GM18870 (cell line): ENCODE data around the gene ABCA3.

Experiments used
- ATAC-seq: cut with Tn5 transposase; IDR thresholded peaks from one replicate; pipeline ENCODE4 v1.9.1; 2021; ENCODE audit warnings: moderate library complexity; ENCODE audit not compliant: unreplicated experiment

Gene ABCA3

DNA sequence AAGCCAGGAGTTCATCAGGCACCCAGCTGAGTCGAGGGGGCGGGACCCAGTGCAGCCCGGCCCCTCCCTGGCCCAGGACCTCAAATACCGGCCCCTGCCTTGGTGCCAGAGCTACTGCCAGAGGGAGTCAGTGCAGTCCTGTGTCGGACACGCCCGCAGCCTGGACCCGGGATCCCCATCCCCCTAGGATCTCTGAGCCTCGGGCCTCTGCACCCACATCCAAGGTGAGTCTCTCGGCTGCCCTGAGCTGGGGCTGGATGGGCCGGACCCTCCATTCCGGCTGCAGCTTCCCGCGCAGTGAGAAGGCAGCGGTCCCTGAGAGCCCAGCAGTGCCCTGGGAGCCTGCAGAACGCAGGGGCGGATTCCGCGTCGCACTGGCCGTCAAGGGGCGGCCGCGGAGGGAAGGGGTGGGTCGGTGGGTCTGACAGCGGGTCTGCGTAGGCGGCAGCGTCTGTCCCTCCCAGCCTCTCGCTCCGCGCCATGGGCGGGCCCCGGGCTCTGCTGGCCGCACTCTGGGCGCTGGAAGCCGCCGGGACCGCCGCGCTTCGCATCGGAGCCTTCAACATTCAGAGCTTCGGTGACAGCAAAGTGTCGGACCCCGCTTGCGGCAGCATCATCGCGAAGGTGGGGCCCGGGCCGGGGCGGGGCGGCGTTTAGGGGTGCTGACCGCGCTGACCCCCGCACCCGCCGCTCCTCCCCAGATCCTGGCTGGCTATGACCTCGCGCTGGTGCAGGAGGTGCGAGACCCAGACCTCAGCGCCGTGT is 104.0 kb downstream of the ABCA3 start, which contains the start of gene DNASE1L2:
Gene DNASE1L2 (plus strand): TSS at position 108 of the 765 bp plus-strand sequence. CDS start 373 bp downstream, at position 481.
- no peak for ATAC-seq

DNA sequence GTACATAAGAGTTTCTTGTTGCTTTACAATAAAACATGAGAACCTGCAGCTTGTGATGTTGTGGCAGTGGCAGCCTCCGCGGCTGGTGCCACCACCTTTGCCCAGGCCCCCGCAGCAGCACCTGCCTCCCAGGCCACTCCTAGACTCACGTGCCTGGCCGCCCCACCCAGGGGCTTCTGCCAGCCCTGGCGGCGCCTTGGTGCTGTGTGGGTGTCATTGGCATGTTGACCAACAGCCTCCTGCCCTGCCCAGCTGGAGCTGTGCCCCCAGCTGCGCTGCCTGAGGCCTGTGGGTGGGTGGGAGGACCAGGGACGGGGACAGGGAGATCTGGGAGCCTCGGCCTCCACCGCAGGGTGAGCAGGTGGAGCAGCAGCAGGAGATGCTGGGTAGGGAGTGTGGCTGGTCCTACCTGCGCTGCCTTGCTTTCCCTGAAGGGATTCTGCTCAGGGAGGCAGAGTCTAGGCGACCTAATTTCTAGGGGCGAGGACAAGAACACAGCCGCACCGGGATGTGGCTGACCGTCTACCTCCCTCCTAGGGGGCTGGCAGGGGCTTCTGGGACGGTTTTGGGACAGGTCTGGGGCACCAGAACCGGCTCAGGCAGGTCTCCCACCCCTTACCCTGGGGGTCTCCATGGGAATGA is 104.7 kb downstream of the ABCA3 start:
- no peak for ATAC-seq

DNA sequence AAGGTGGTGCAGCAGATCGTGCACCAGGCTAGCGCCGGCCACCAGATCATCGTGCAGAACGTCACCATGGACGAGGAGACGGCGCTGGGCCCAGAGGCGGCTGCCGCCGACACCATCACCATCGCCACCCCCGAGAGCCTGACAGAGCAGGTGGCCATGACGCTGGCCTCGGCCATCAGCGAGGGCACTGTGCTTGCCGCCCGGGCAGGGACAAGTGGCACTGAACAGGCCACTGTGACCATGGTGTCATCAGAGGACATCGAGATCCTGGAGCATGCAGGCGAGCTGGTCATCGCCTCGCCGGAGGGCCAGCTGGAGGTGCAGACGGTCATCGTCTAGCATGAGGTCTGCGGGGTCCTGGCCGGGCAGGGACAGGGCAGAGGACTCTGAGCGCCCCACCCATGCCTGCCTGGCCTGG is 105.3 kb downstream of the ABCA3 start:
- no peak for ATAC-seq

DNA sequence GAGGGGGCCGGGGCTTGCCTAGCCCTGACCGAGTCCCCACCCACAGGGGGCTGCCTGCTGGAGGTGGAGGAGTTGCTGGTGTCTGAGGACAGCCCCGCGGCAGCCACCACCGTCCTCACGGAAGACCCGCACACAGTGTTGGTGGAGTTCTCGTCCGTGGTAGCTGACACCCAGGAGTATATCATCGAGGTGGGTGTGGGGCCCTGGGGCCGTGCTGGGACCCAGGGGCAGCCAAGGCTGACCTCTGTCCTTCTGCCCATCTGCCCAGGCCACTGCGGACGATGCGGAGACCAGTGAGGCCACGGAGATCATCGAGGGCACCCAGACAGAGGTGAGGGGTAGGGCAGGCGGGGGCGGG is 105.7 kb downstream of the ABCA3 start:
- ATAC-seq: no peak

DNA sequence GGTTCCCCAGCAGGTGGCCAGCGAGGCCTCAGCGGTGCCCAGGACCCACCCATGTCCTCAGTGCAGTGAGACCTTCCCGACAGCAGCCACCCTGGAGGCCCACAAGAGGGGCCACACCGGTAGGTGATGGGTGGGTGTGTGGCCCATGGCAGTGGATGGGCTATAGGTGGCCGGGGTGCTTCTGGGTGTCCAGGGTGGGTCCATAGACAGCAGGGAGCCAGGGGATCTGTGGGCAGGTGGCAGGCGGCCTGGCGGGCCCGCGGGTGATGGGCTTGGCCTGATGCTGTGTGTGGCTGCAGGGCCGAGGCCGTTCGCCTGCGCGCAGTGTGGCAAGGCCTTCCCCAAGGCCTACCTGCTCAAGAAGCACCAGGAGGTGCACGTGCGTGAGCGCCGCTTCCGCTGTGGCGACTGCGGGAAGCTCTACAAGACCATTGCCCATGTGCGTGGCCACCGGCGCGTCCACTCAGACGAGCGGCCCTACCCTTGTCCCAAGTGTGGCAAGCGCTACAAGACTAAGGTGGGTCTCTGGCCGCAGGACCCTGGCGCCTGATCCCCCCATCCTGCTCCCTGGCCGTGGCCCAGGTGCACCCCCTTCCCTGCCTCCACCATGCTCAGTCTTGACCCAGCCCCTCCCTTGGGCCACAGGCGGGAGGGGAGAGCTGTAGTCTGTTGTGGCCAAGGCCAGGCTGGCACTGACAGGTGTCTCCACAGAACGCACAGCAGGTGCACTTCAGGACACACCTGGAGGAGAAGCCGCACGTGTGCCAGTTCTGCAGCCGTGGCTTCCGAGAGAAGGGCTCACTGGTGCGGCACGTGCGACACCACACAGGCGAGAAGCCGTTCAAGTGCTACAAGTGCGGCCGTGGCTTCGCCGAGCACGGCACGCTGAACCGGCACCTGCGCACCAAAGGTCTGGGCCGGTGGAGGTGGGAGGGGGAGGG is 106.4 kb downstream of the ABCA3 start:
- ATAC-seq: no peak

DNA sequence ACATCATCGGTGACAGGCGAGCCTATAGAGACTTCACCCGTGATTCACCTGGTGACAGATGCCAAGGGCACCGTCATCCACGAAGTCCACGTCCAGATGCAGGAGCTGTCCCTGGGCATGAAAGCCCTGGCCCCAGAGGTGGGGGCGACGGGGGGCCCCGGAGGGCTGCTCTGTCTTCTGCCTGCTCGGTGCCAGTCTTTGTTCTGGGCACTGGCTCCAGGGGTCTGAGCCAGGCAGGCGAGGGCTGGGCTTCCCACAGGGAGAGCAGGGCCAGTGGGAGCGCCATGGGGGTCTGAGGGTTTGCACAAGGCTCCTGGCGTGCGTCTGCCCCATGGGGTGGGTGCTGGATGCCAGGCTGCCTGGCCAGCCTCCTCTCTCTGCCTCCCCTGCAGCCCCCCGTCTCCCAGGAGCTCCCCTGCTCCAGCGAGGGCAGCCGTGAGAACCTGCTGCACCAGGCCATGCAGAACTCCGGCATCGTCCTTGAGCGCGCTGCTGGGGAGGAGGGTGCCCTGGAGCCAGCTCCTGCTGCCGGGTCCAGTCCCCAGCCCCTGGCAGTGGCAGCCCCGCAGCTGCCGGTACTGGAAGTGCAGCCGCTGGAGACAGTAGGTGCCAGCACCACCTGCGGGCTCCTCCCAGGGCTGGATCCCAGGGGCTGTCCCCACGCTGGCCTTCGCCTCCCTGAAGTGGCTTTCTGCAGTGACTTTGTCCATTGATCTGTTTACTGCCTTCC is 107.3 kb downstream of the ABCA3 start:
- no peak for ATAC-seq

DNA sequence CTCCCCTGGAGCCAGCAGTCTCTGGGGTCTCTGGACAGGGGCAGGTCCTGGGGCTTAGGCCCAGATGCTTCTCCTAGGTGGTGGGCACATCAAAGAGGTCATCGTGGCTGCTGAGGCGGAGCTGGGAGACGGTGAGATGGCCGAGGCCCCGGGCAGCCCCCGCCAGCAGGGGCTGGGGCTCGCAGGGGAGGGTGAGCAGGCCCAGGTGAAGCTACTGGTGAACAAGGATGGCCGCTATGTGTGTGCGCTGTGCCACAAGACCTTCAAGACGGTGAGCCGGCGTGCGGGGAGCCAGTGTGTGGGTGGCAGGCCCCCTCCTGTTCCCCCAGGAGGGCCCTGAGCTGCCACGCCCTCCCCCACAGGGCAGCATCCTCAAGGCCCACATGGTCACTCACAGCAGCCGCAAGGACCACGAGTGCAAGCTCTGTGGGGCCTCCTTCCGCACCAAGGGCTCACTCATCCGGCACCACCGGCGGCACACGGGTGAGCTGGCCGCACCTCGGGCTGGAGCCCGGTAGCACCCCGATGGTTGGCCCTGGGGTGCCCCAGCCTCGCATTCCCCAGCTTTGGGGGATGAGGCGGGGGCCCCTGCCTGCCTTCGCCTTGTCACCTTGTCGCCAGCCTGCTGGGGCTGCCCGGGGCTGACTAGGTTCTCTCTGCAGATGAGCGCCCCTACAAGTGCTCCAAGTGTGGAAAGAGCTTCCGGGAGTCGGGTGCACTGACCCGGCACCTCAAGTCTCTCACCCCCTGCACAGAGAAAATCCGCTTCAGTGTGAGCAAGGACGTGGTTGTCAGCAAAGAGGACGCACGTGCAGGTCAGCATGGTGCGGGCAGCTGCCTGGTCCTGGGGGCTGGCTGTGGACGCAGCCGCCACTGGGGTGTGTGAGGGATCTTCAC is 108.2 kb downstream of the ABCA3 start:
- no peak for ATAC-seq

DNA sequence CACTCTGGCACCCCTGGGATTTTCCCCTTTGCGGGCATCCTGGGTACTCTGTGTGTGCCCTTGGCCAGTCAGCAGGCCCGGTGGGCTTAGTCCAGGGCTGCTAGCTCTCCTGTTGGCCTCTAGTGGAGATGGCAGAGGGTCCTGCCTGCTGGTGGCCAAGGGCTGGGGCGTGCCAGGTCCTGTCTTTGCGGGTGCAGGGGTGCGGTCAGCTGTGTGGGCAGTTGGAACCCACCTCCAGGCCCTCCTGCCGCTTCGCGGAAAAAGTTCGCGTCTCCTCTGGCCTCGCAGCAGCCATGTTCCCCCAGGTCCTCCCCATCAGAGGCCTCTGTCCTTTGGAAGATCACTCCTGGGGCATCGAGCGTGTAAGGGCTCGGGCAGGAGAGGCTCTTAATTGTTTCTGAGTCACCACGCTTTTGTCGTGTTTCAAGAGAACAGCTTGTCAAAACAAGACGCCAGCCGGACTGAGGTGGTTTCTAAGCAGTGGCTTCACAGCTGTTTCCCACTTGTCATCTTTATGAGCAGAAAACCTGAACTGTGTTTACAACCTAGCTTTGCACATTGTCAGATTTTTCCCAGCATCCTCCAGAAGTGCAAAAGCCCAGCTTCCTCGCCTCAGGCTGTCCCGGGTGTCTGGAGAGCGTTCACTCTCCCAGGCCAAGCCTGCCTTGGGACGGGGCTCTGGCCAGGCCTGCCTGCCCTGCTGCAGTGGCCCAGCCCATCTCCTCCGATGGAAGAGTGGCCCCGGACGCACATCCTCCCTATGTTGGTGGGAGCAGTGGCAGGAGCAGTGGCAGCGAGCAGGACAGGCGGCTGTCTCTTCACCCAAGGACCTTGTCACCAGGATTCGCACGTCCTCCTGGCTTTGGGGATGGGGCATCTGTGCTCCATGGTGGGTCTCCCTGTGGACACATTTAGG is 109.3 kb downstream of the ABCA3 start:
- ATAC-seq: no peak

DNA sequence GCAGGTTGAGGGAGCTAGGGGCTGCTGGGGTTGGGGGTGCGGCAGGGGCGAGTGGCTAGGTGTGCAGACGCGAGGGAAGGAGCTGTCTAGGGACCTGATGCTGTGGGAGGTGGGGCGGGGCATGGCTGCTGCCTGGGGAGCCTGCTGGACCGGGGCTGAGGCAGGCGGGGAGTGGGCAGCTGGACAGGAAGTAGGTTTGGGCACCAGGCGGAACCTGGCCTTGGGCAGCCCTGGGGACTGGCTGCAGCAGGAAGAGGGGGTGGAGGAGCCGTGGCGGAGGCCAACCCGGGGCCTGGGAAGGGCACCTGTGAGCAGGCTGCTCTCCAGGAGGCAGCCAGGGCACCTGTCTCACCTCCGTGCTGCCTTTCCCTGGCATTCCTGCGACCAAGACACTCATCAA is 110.2 kb downstream of the ABCA3 start:
- no peak for ATAC-seq

DNA sequence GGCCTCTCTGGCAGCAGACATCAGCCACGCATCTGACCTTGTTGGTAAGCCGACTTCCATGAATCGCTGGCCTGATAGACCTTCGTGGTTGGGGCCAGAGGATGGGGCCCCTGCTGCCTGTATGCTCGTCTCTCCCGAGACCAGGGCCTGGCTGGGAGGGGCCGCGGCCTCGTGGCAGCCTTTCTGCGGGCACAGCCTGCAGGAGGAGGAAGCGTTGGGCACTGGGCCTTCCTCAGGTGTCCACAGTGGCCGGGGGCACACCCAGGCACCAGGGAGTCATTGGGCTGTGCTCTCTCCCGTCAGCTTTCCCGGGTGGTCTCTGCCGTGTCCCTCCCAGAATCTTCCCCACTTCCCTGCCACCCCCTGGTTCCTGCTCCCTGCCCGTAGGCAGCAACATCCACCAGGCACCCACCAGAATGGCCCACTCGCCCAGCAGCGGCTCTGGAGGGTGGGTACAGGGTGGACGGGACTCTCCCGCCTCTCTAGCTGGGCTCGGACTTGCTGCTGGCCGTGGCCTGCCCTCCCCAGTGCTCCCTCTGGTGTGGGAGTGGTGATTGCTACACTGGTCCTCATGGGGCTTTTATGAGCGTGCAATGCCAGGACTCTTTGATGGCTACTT is 110.8 kb downstream of the ABCA3 start:
- no peak for ATAC-seq

DNA sequence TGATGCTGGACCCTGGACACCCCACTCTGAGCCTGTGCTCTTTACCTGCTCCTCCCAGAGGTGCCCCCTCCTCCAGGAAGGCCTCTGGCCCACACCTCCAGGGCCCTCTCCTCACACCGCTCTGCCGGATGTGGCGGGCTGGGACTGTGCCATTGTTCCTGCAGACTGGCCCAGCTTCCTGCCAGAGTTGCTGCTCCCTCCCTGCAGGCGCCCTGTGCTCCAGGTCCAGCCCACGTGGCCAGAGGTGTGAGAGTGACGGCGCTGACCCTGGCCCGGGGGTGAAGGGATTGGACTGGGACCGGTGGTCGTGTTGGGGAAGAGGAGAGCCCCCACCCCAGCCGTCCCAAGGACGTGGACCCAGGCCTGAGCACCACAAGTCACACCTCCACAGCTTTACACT is 111.4 kb downstream of the ABCA3 start:
- ATAC-seq: no peak

DNA sequence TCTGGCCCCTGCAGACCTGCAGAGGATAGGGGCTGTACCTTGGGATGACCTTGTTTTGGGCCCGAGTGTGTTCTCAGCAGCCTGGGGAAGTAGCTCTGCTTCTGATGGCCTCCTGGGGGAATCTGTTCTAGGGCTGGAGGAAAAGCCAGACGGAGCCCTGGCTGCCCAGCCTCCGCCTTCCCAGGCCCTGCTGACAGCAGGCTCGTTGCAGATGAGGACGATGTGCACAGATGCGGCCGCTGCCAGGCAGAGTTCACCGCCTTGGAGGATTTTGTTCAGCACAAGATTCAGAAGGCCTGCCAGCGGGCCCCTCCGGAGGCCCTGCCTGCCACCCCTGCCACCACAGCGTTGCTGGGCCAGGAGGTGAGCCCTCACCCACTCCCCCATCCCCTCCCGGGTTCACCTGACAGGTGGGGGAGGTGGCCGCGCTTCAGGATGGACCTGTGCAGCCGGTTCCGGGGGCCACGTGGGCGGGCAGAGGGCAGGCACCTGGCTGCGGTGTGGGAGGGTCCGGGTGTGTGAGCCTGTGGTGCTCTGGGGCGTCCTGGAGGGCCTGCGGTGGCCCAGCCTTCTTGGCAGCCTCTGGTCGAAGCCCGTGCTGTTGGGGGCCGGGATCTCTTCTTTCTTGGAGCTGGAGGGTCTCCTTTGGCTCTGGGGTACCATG is 112.2 kb downstream of the ABCA3 start:
- ATAC-seq: no peak

DNA sequence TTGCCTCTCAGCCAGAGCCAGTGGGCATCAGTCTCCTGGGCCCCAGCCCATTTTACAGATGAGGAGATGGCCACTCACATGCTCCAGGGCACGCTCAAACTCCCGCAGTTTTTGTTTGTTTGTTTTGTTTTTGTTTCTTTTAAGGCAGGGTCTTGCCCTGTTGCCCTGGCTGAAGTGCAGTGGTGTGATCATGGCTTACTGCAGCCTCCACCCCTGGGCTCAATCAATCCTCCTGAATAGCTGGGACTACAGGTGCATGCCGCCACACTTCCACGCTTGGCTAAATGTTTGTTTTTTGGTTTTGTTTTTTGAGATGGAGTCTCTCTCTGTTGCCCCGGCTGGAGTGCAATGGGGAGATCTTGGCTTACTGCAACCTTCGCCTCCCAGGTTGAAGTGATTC is 113.6 kb downstream of the ABCA3 start:
- ATAC-seq: no peak

DNA sequence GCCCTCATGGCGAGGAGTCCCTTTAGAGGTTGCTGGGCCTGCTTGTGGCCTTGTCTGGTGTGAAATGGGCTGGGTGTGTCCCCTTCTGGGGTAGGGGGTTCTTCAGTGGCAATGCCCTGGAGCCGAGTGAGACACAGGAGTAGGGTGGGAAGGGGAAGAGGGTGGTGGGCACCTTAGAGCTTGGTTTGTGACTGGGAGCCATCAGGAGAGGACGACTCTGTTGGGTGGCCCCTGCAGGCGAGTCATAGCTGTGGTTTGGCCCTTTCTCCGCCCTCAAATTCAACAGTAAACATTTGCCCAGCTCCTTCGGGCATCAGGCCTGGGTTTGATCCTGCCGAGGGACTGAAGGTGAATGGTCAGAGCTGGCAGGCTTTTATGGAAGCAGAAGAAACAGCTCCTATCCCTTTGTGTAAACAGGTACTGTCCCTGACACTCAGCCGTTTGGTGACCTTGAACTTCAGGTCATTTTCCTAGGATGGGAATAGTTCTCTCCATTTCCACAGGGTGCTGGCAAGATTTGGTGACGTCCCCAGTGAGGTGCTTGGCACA is 114.2 kb downstream of the ABCA3 start:
- no peak for ATAC-seq
